ENCODE results near the gene RFNG. TPM values are rescaled to one million over a fixed set of nuclear protein-coding genes. Genes with fewer than 3 reads are reported as not detected.

Gene RFNG
- total and polyA plus RNA-seq, 2 of the 4 experiments (the other 2 are of a cell fraction), result 6.8 to 47.3 TPM

- no peak overlapping the region for H3K4ac ChIP-seq (ENCODE audit: low read depth, low read length)
- peaks cover 6% of the 10 kb centered on the region for H3K4me1 ChIP-seq (ENCODE audit: control insufficient read depth, insufficient read depth, low read length)
- no peak for ATAC-seq (ENCODE audit: low read depth)
- CTCF ChIA-PET, result no interaction called here
- no peak overlapping the region for H2AK9ac ChIP-seq (replicated peaks; ENCODE audit: low read depth, low read length, poor library complexity)
- H3K27ac ChIP-seq (ENCODE audit: insufficient read depth, low read length), result no peak overlapping the region
- dilution Hi-C loops (cut with HindIII; ENCODE audit: low sequenced_read_pairs, unreplicated experiment), result no loop called here
- peaks cover 3 to 28% of the 10 kb centered on the region in 2 experiments; a peak in 3 of 4 replicates for H3K79me1 ChIP-seq (ENCODE audit: low read depth in 1 of 2, low read length in 2 of 2)
- no peak overlapping the region for H3K56ac ChIP-seq (ENCODE audit: extremely low read depth, insufficient read depth, low read length)
- no peaks in the 10 kb centered on the region for H3K9me3 ChIP-seq (ENCODE audit: control insufficient read depth, insufficient read depth, low read length)
- no peak overlapping the region for H3K23ac ChIP-seq (ENCODE audit: low read depth, low read length)
- POLR2A ChIA-PET (ENCODE audit: unreplicated experiment), result no interaction called here
- H3K27me3 ChIP-seq (ENCODE audit: control insufficient read depth, insufficient read depth, low read length), result no peaks in the 10 kb centered on the region
- peaks cover 8% of the 10 kb centered on the region; the same call in 1 of the 2 replicates for H3K36me3 ChIP-seq (ENCODE audit: control insufficient read depth, insufficient read depth, low read length)
- no peak for DNase-seq
- no peak overlapping the region for H3K18ac ChIP-seq (ENCODE audit: low read depth, low read length)
- H4K8ac ChIP-seq (ENCODE audit: low read depth in 2 of 2, low read length in 2 of 2), result no peak overlapping the region
- H2BK120ac ChIP-seq (ENCODE audit: low read depth, low read length), result no peak overlapping the region
- intact Hi-C loops (cut with micrococcal nuclease), result no loop called here
- H4K20me1 ChIP-seq (ENCODE audit: insufficient read depth, low read length), result peaks cover 21% of the 10 kb centered on the region
- no peaks in the 10 kb centered on the region for H3K9me1 ChIP-seq (ENCODE audit: insufficient read depth, low read length)
- H3K4me3 ChIP-seq (ENCODE audit: insufficient read depth, low read depth, low read length), result no peak overlapping the region
- H2BK20ac ChIP-seq (ENCODE audit: low read depth, low read length), result no peak overlapping the region
- H2BK5ac ChIP-seq (ENCODE audit: low read depth, low read length, poor library complexity, severe bottlenecking), result no peak overlapping the region
- H4K5ac ChIP-seq (ENCODE audit: low read depth, low read length), result no peak overlapping the region
- no peak overlapping the region for H4K91ac ChIP-seq (ENCODE audit: insufficient read depth, low read depth, low read length)
- TF ChIP-seq NFE2L2 (IDR thresholded peaks at IDR 0.05; ENCODE audit: low read depth, low read length) (no peak), CTCF (conservative IDR thresholded peaks at IDR 0.05; ENCODE audit: low read depth, low read length) (no peak), RAD21 (IDR thresholded peaks at IDR 0.05; ENCODE audit: low read length) (no peak), BHLHE40 (IDR thresholded peaks at IDR 0.05; ENCODE audit: low read depth, low read length) (no peak), FOS (IDR thresholded peaks at IDR 0.05; ENCODE audit: low read depth, low read length) (no peak), MAFK (IDR thresholded peaks at IDR 0.05; ENCODE audit: low read depth, low read length) (no peak), MXI1 (IDR thresholded peaks at IDR 0.05; ENCODE audit: borderline replicate concordance, low read depth, low read length) (no peak), USF2 (IDR thresholded peaks at IDR 0.05; ENCODE audit: low read depth, low read length) (no peak), RCOR1 (IDR thresholded peaks at IDR 0.05; ENCODE audit: insufficient replicate concordance, low read length) (no peak), CEBPB (IDR thresholded peaks at IDR 0.05; ENCODE audit: low read depth, low read length) (no peak), CHD1 (IDR thresholded peaks at IDR 0.05; ENCODE audit: low read depth, low read length) (no peak), MAZ (IDR thresholded peaks at IDR 0.05; ENCODE audit: borderline replicate concordance, low read depth, low read length) (no peak), POLR2A (IDR thresholded peaks at IDR 0.05; ENCODE audit: low read depth, low read length) (no peak), ELK1 (IDR thresholded peaks at IDR 0.05; ENCODE audit: borderline replicate concordance, low read depth, low read length) (no peak), RFX5 (IDR thresholded peaks at IDR 0.05; ENCODE audit: low read depth, low read length) (no peak), SMC3 (IDR thresholded peaks at IDR 0.05; ENCODE audit: low read depth, low read length) (no peak)
- H2BK15ac ChIP-seq (ENCODE audit: low read depth, low read length), result no peak overlapping the region
- no peak overlapping the region for H3K14ac ChIP-seq (replicated peaks; ENCODE audit: low read depth, low read length)
- H2AFZ ChIP-seq (replicated peaks; ENCODE audit: low read length, poor library complexity), result no peak overlapping the region
- no TSS peak for BruUV-seq (replicated peaks)
- no peak overlapping the region for H3K9ac ChIP-seq (ENCODE audit: low read depth, low read length)
- in situ Hi-C loops (cut with MboI; ENCODE audit: low sequenced_read_pairs), result loop anchor here (5.0 kb wide), 1 partner anchor 50 kb away; no protein-coding TSS in a partner anchor
- WGBS, 2 experiments (ENCODE audit: extremely low coverage in 2 of 2, insufficient read length in 1 of 2), result 100% methylated on average over 4 of the region's 24 CpGs; no CpG with 5 or more reads in 1 of the 2 experiments
- no peak overlapping the region for H3K4me2 ChIP-seq (ENCODE audit: low read depth, low read length)
- no peak overlapping the region for H2AK5ac ChIP-seq (ENCODE audit: low read depth, low read length)
Measured at GRCh38 chr17:82016875-82017459, 34.6 kb downstream of the RFNG start.
